HCT116 (cell line): ENCODE measurements around the gene RPL35A. TPM values are rescaled to one million over a fixed set of nuclear protein-coding genes. Genes with fewer than 3 reads are reported as not detected.

Experiments used
- ATAC-seq: fragments of 200-7000 bp; cut with Tn5 transposase; 2 replicates; pipeline ENCODE4 v1.9.1; 2020; ENCODE audit warnings: mild to moderate bottlenecking, moderate library complexity
- BruUV-seq: library from RNA; stranded (reverse); fragments of 400-500 nt; replicated peaks from 2 replicates; lab custom pipeline; 2021; lab: Mats Ljungman, UMichigan
- CTCF ChIA-PET: fragments of 300-600 bp; sonication (Branson Sonifier 250); formaldehyde crosslinking; loops from one replicate; lab custom pipeline; 2021; ENCODE audit warnings: antibody characterized with exemption; lab: Charles Lee
- POLR2A ChIA-PET: fragments of 300-600, 350-600 bp; sonication (Branson Sonifier 250); formaldehyde crosslinking; loops from one replicate; lab custom pipeline; 2021; ENCODE audit warnings: antibody characterized with exemption; lab: Charles Lee
- RAD21 ChIA-PET, 2 experiments: fragments of 300-600 bp; sonication (Branson Sonifier 250); formaldehyde crosslinking; loops; one replicate each; lab custom pipeline; 2023; ENCODE audit warnings: low total read pairs in 2 of 2; ENCODE audit not compliant: uncharacterized antibody in 2 of 2, unreplicated experiment in 2 of 2, low non-redundant PET in 1 of 2; lab: Charles Lee
- DNase-seq: peaks from one replicate; pipeline ENCODE4 v3.0.0-alpha.2; 2010; ENCODE audit warnings: low read depth, low spot score
- H2AFZ ChIP-seq: fragments of 200-600 bp; shearing (Covaris generic), sonication (generic); 2 replicates; pipeline ENCODE4 v1.6.1; 2017; ENCODE audit warnings: low read depth, mixed run types, mixed read lengths, antibody characterized with exemption, low read length; ENCODE audit not compliant: poor library complexity, severe bottlenecking
- H3K27ac ChIP-seq: 2 replicates; pipeline ENCODE4 v1.5.1; 2012; ENCODE audit warnings: low read depth, low read length
- H3K27me3 ChIP-seq: fragments of 200-600 bp; sonication (generic); 2 replicates; pipeline ENCODE4 v1.6.1; 2016; ENCODE audit warnings: mixed run types, low read length, mixed read lengths; ENCODE audit not compliant: insufficient read depth
- H3K36me3 ChIP-seq, 2 experiments: fragments of 200-500 bp in 1 of 2; fragments of 200-600 bp in 1 of 2; sonication (Bioruptor generic) in 1 of 2; sonication (generic) in 1 of 2; 2 replicates each; pipeline versions ENCODE4 v1.5.1 to v1.6.1; 2014 to 2016; ENCODE audit warnings: low read length in 2 of 2, inconsistent platforms in 1 of 2, mixed read lengths in 1 of 2, mixed run types in 1 of 2; ENCODE audit not compliant: insufficient read depth in 2 of 2, control insufficient read depth in 1 of 2
- H3K4me1 ChIP-seq, 2 experiments: fragments of 200-600 bp in 1 of 2; sonication (generic) in 1 of 2; 2 replicates each; pipeline versions ENCODE4 v1.5.1 to v1.6.1; 2012 to 2017; ENCODE audit warnings: low read length in 2 of 2, inconsistent platforms in 1 of 2, mild to moderate bottlenecking in 1 of 2, mixed read lengths in 1 of 2, mixed run types in 1 of 2, moderate library complexity in 1 of 2; ENCODE audit not compliant: insufficient read depth in 2 of 2, control insufficient read depth in 1 of 2
- H3K4me2 ChIP-seq: fragments of 200-600 bp; sonication (generic); 2 replicates; pipeline ENCODE4 v1.6.1; 2017; ENCODE audit warnings: mixed run types, low read length, mixed read lengths
- H3K4me3 ChIP-seq, 2 experiments: fragments of 200-600 bp in 1 of 2; sonication (generic) in 1 of 2; replicated peaks in 1 of 2; 2 replicates each; pipeline ENCODE4 v1.5.1; 2011 to 2016; ENCODE audit warnings: low read length in 2 of 2, control low read depth in 1 of 2, low read depth in 1 of 2, mild to moderate bottlenecking in 1 of 2, mixed read lengths in 1 of 2, mixed run types in 1 of 2
- H3K79me2 ChIP-seq: fragments of 200-600 bp; sonication (generic); 2 replicates; pipeline ENCODE4 v1.6.1; 2017; ENCODE audit warnings: mild to moderate bottlenecking, mixed run types, low read length, moderate library complexity, mixed read lengths; ENCODE audit not compliant: insufficient read depth
- H3K9ac ChIP-seq: fragments of 200-600 bp; sonication (generic); 2 replicates; pipeline ENCODE4 v1.6.1; 2016; ENCODE audit warnings: low read length, mixed read lengths
- H3K9me2 ChIP-seq: fragments of 200-600 bp; sonication (generic), shearing (Covaris generic); 2 replicates; pipeline ENCODE4 v1.6.1; 2017; ENCODE audit warnings: mixed run types, mild to moderate bottlenecking, moderate library complexity; ENCODE audit not compliant: insufficient read depth
- H3K9me3 ChIP-seq, 2 experiments: fragments of 200-500 bp in 1 of 2; fragments of 200-600 bp in 1 of 2; sonication (Bioruptor generic) in 1 of 2; sonication (generic) in 1 of 2; 2 replicates each; pipeline ENCODE4 v1.6.1; 2014 to 2017; ENCODE audit warnings: low read length in 2 of 2, mixed read lengths in 2 of 2, inconsistent platforms in 1 of 2, low read depth in 1 of 2, mild to moderate bottlenecking in 1 of 2, mixed run types in 1 of 2, moderate library complexity in 1 of 2; ENCODE audit not compliant: control insufficient read depth in 1 of 2, insufficient read depth in 1 of 2
- H4K20me1 ChIP-seq: fragments of 200-600 bp; sonication (generic), shearing (Covaris generic); 2 replicates; pipeline ENCODE4 v1.6.1; 2017; ENCODE audit warnings: mixed run types, mild to moderate bottlenecking, moderate library complexity; ENCODE audit not compliant: insufficient read depth
- ATF3 ChIP-seq: IDR thresholded peaks from 2 replicates; pipeline ENCODE4 v1.6.1; 2012
- CBX3 ChIP-seq: IDR thresholded peaks from 2 replicates; pipeline ENCODE4 v1.6.1; 2012; ENCODE audit warnings: low read depth
- CEBPB ChIP-seq: IDR thresholded peaks from 2 replicates; pipeline ENCODE4 v1.6.1; 2012; ENCODE audit warnings: low read depth
- CTCF ChIP-seq, 3 experiments: fragments of 200-600 bp in 1 of 3; sonication (generic) in 1 of 3; IDR thresholded peaks in 2 of 3; conservative IDR thresholded peaks in 1 of 3; 2 replicates each; pipeline ENCODE4 v1.5.1; 2012 to 2017; ENCODE audit warnings: low read depth in 2 of 3, low read length in 2 of 3, antibody characterized with exemption in 1 of 3, borderline replicate concordance in 1 of 3, control low read depth in 1 of 3, mild to moderate bottlenecking in 1 of 3, mixed read lengths in 1 of 3, mixed run types in 1 of 3, moderate library complexity in 1 of 3; ENCODE audit not compliant: insufficient read depth in 1 of 3
- ELF1 ChIP-seq: IDR thresholded peaks from 2 replicates; pipeline ENCODE4 v1.6.1; 2012; ENCODE audit warnings: low read depth, borderline replicate concordance
- EZH2phosphoT487 ChIP-seq: fragments of 200-600 bp; IDR thresholded peaks from 2 replicates; pipeline ENCODE4 v1.6.1; 2018; ENCODE audit warnings: antibody characterized with exemption, borderline replicate concordance
- FOSL1 ChIP-seq: IDR thresholded peaks from 2 replicates; pipeline ENCODE4 v1.6.1; 2012; ENCODE audit warnings: low read depth
- JUND ChIP-seq: IDR thresholded peaks from 2 replicates; pipeline ENCODE4 v1.6.1; 2012
- MAX ChIP-seq: IDR thresholded peaks from 2 replicates; pipeline ENCODE4 v1.6.1; 2012
- POLR2A ChIP-seq: IDR thresholded peaks from 2 replicates; pipeline ENCODE4 v1.7.0; 2011; ENCODE audit warnings: borderline replicate concordance; ENCODE audit not compliant: insufficient read depth, insufficient read length; ENCODE audit errors: extremely low read depth
- REST ChIP-seq: IDR thresholded peaks from 2 replicates; pipeline ENCODE4 v1.6.1; 2012; ENCODE audit warnings: low read depth
- SIN3A ChIP-seq: IDR thresholded peaks from 2 replicates; pipeline ENCODE4 v1.6.1; 2012; ENCODE audit warnings: low read depth
- SP1 ChIP-seq: IDR thresholded peaks from 2 replicates; pipeline ENCODE4 v1.6.1; 2012; ENCODE audit warnings: low read depth
- TCF7L2 ChIP-seq: IDR thresholded peaks from 2 replicates; pipeline ENCODE4 v1.7.0; 2011; ENCODE audit warnings: borderline replicate concordance, inconsistent platforms; ENCODE audit not compliant: insufficient read depth, insufficient read length; ENCODE audit errors: extremely low read depth
- ZFX ChIP-seq: fragments of 450-650 bp; IDR thresholded peaks from 2 replicates; pipeline ENCODE4 v1.6.1; 2017
- ZNF274 ChIP-seq: fragments of 200-500 bp; sonication (Bioruptor generic); IDR thresholded peaks from 2 replicates; pipeline ENCODE4 v1.6.1; 2014; ENCODE audit warnings: mild to moderate bottlenecking, low read depth, low read length, inconsistent platforms
- intact Hi-C: fragments of 100-400 bp; cut with micrococcal nuclease; formaldehyde crosslinking; loops from 2 replicates; pipeline ENCODE4 v1.10.0; 2022
- total RNA-seq: library from RNA; stranded (reverse); gene quantifications from one replicate; pipeline ENCODE4 v1.2.1, GENCODE V29; 2021; ENCODE audit not compliant: unreplicated experiment

RPL35A gene
- total RNA-seq, 1 experiment from 2014 or later, result 1,465 TPM

- DNase-seq (no peak), ATAC-seq (no peak)
- Histone ChIP-seq H4K20me1 (peaks cover 18% of the 10 kb centered on the region; the same call in 1 of the 2 replicates), H3K27ac (peak overlapping the region; percentile 21; the same call in 1 of the 2 replicates), H3K9me2 (no peaks in the 10 kb centered on the region), H3K4me2 (peak overlapping the region; percentile 94), H3K36me3 (peaks cover 18% of the 10 kb centered on the region in 2 experiments; a peak in 3 of 4 replicates), H3K4me1 (peaks cover 13 to 31% of the 10 kb centered on the region in 2 experiments), H3K9me3 (no peaks in the 10 kb centered on the region), H3K4me3 (peak overlapping the region; percentile 78 to 83), H3K9ac (peak overlapping the region; percentile 22), H3K27me3 (no peaks in the 10 kb centered on the region), H3K79me2 (peaks cover 12% of the 10 kb centered on the region; the same call in 1 of the 2 replicates), H2AFZ (no peak overlapping the region)
- TF ChIP-seq ELF1 (no peak), REST (no peak), ATF3 (no peak), MAX (no peak), POLR2A (no peak), SIN3A (no peak), FOSL1 (no peak), JUND (no peak), EZH2phosphoT487 (no peak), TCF7L2 (no peak), ZFX (no peak), CTCF (IDR thresholded peaks at IDR 0.05 in 2 of 3, conservative IDR thresholded peaks at IDR 0.05 in 1 of 3; ENCODE audit: borderline replicate concordance in 1 of 3, insufficient read depth in 1 of 3, low read depth in 2 of 3, low read length in 2 of 3) (no peak), CEBPB (no peak), SP1 (no peak), ZNF274 (no peak), CBX3 (no peak)
- intact Hi-C loops, result no loop called here
- ChIA-PET CTCF (no interaction called here), POLR2A (no interaction called here), RAD21 (no interaction called here)
- BruUV-seq, result TSS peak; percentile 89
These were observed 9.5 kb downstream of the RPL35A start for GRCh38 chr3:197959500-197959890.
